HepG2 (cell line): ENCODE data around the gene UBXN6. TPM values are rescaled to one million over a fixed set of nuclear protein-coding genes. Genes with fewer than 3 reads are reported as not detected.

Source experiments
- ATAC-seq: fragments of 200-7000 bp; cut with Tn5 transposase; 3 replicates; pipeline ENCODE4 v1.9.1; 2020; ENCODE audit warnings: mild to moderate bottlenecking, moderate library complexity
- BruUV-seq: library from RNA; stranded (reverse); fragments of 400-500 nt; replicated peaks from 2 replicates; lab custom pipeline; 2021; lab: Mats Ljungman, UMichigan
- CTCF ChIA-PET: fragments of 300-600 bp; formaldehyde crosslinking; extraction: SDS; loops from one replicate; lab custom pipeline; 2021; ENCODE audit warnings: low total read pairs, inconsistent platforms, low intra/inter-chr PET ratio; lab: Yijun Ruan, JAX
- POLR2A ChIA-PET: fragments of 350-600 bp; sonication (Branson Sonifier 250); formaldehyde crosslinking; loops from one replicate; lab custom pipeline; 2020; ENCODE audit warnings: antibody characterized with exemption, inconsistent platforms; lab: Yijun Ruan, JAX
- DNase-seq: peaks from one replicate; pipeline ENCODE4 v3.0.0-alpha.2; 2015; ENCODE audit warnings: low spot score
- FAIRE-seq: peaks from 3 replicates; lab custom pipeline; 2011; peaks lifted over from hg19 to GRCh38; lab: Jason Lieb, UNC
- H2AFZ ChIP-seq: one replicate; pipeline ENCODE4 v1.6.1; 2011; ENCODE audit warnings: low read length, inconsistent platforms
- H3K27ac ChIP-seq: fragments of 300-600 bp; 3 replicates; pipeline ENCODE4 v1.8.0; 2011; ENCODE audit warnings: mixed run types, mild to moderate bottlenecking, mixed read lengths, low read length, inconsistent platforms; ENCODE audit not compliant: insufficient read depth; ENCODE audit errors: extremely low read length
- H3K27me3 ChIP-seq, 2 experiments: fragments of 200-600 bp in 1 of 2; 2 replicates in 1 of 2; 3 replicates in 1 of 2; pipeline versions ENCODE4 v1.6.0 to v1.8.0; 2011; ENCODE audit warnings: low read length in 2 of 2, mild to moderate bottlenecking in 2 of 2, moderate library complexity in 2 of 2, inconsistent platforms in 1 of 2; ENCODE audit not compliant: insufficient read depth in 2 of 2, control insufficient read depth in 1 of 2
- H3K36me3 ChIP-seq, 2 experiments: fragments of 200-600 bp in 1 of 2; replicated peaks in 1 of 2; 2 replicates in 1 of 2; 3 replicates in 1 of 2; pipeline versions ENCODE4 v1.5.1 to v1.8.0; 2011; ENCODE audit warnings: low read length in 2 of 2, inconsistent platforms in 1 of 2; ENCODE audit not compliant: insufficient read depth in 2 of 2, control insufficient read depth in 1 of 2
- H3K4me1 ChIP-seq: 2 replicates; pipeline ENCODE4 v1.5.1; 2012; ENCODE audit warnings: low read length, inconsistent platforms; ENCODE audit not compliant: insufficient read depth
- H3K4me2 ChIP-seq: 2 replicates; pipeline ENCODE4 v1.6.0; 2011; ENCODE audit warnings: low read depth, low read length, inconsistent platforms
- H3K4me3 ChIP-seq, 3 experiments: fragments of 200-600 bp in 1 of 3; sonication (generic), shearing (Covaris generic) in 1 of 3; replicated peaks in 1 of 3; 2 replicates each; pipeline ENCODE4 v1.5.1; 2011 to 2016; ENCODE audit warnings: low read length in 3 of 3, inconsistent platforms in 2 of 3, low read depth in 2 of 3, mild to moderate bottlenecking in 2 of 3, control low read depth in 1 of 3, mixed read lengths in 1 of 3; ENCODE audit not compliant: insufficient read depth in 1 of 3
- H3K79me2 ChIP-seq: one replicate; pipeline ENCODE4 v1.6.1; 2011; ENCODE audit warnings: low read length, inconsistent platforms; ENCODE audit not compliant: insufficient read depth
- H3K9ac ChIP-seq: 2 replicates; pipeline ENCODE4 v1.6.0; 2011; ENCODE audit warnings: mild to moderate bottlenecking, low read depth, low read length, inconsistent platforms; ENCODE audit not compliant: insufficient read depth
- H3K9me3 ChIP-seq: 2 replicates; pipeline ENCODE4 v1.5.1; 2012; ENCODE audit warnings: mild to moderate bottlenecking, low read length
- H4K20me1 ChIP-seq: 2 replicates; pipeline ENCODE4 v1.6.0; 2011; ENCODE audit warnings: inconsistent platforms, mild to moderate bottlenecking, low read length, moderate library complexity; ENCODE audit not compliant: insufficient read depth
- DMAP1 ChIP-seq: IDR thresholded peaks from 2 replicates; pipeline ENCODE4 v1.6.1; 2016
- FIP1L1 ChIP-seq: fragments of 200-400 bp; formaldehyde crosslinking; IDR thresholded peaks from 2 replicates; pipeline ENCODE4 v1.6.1; 2018; ENCODE audit warnings: low read depth, mild to moderate bottlenecking, low read length, moderate library complexity, borderline replicate concordance; ENCODE audit not compliant: insufficient read depth
- HES4 ChIP-seq: sonication (generic); formaldehyde crosslinking; IDR thresholded peaks from 2 replicates; pipeline ENCODE4 v1.9.0; 2021; ENCODE audit warnings: mild to moderate bottlenecking, missing genetic modification reagents, borderline replicate concordance
- HNRNPUL1 ChIP-seq: fragments of 200-400 bp; formaldehyde crosslinking; IDR thresholded peaks from 2 replicates; pipeline ENCODE4 v1.6.1; 2017; ENCODE audit warnings: low read depth, mild to moderate bottlenecking, low read length, moderate library complexity
- KMT2B ChIP-seq: IDR thresholded peaks from 2 replicates; pipeline ENCODE4 v1.6.1; 2016; ENCODE audit warnings: missing genetic modification reagents, missing compliant biosample characterization
- MED1 ChIP-seq: sonication (generic); formaldehyde crosslinking; IDR thresholded peaks from 2 replicates; pipeline ENCODE4 v1.4.0; 2020; ENCODE audit warnings: missing genetic modification reagents
- MEF2D ChIP-seq: sonication (generic); formaldehyde crosslinking; IDR thresholded peaks from 2 replicates; pipeline ENCODE4 v1.5.1; 2020; ENCODE audit warnings: mild to moderate bottlenecking, missing genetic modification reagents
- PHB2 ChIP-seq: fragments of 450-650 bp; IDR thresholded peaks from 2 replicates; pipeline ENCODE4 v1.6.1; 2018; ENCODE audit not compliant: partially characterized antibody
- SP4 ChIP-seq: sonication (generic); formaldehyde crosslinking; IDR thresholded peaks from 2 replicates; pipeline ENCODE4 v1.8.1; 2023; ENCODE audit warnings: mild to moderate bottlenecking, missing genetic modification reagents
- TARDBP ChIP-seq: sonication (generic); formaldehyde crosslinking; IDR thresholded peaks from 2 replicates; pipeline ENCODE4 v1.8.0; 2022; ENCODE audit warnings: mild to moderate bottlenecking, missing genetic modification reagents
- ZFP36L1 ChIP-seq: sonication (generic); formaldehyde crosslinking; IDR thresholded peaks from 2 replicates; pipeline ENCODE4 v1.8.0; 2022; ENCODE audit warnings: mild to moderate bottlenecking, missing genetic modification reagents, moderate library complexity
- ZNF12 ChIP-seq: sonication (generic); formaldehyde crosslinking; IDR thresholded peaks from 2 replicates; pipeline ENCODE4 v1.5.0; 2020; ENCODE audit warnings: missing genetic modification reagents
- ZNF569 ChIP-seq: sonication (generic); formaldehyde crosslinking; IDR thresholded peaks from 2 replicates; pipeline ENCODE4 v1.5.0; 2020; ENCODE audit warnings: mild to moderate bottlenecking, missing genetic modification reagents, moderate library complexity, borderline replicate concordance
- ZNF607 ChIP-seq: sonication (generic); formaldehyde crosslinking; IDR thresholded peaks from 2 replicates; pipeline ENCODE4 v1.5.1; 2020; ENCODE audit warnings: missing genetic modification reagents, mild to moderate bottlenecking, borderline replicate concordance
- WGBS: methylation state at CpG from one replicate; pipeline ENCODE4 v1.1.6; 2017; ENCODE audit warnings: low lambda C conversion rate; 5-methylcytosine and 5-hydroxymethylcytosine counted together
- in situ Hi-C: cut with HindIII; loops from 2 replicates; pipeline ENCODE4 v1.10.0; 2017; ENCODE audit warnings: low pct_unique_long_range_greater_than_20kb; ENCODE audit not compliant: extremely low pct_ligation_motif_present
- intact Hi-C: fragments of 100-400 bp; cut with micrococcal nuclease; formaldehyde crosslinking; loops from one replicate; pipeline ENCODE4 v1.10.0; 2022; ENCODE audit not compliant: unreplicated experiment
- polyA plus RNA-seq, 8 experiments: library from polyadenylated mRNA; depleted of rRNA in 3 of 8; stranded (reverse) in 7 of 8; unstranded in 1 of 8; fragments of >200 nt; fragmentation: Illumina TruSeq in 4 of 8; extraction: Trizol in 4 of 8; gene quantifications; 2 replicates each; pipeline versions ENCODE4 v1.2.1 to v1.2.3, GENCODE V29; 2011 to 2016; ENCODE audit warnings: low read depth in 4 of 8, missing spikeins in 1 of 8, mixed read lengths in 1 of 8; ENCODE audit not compliant: insufficient read depth in 1 of 8
- total RNA-seq, 5 experiments: library from RNA; depleted of rRNA; stranded (reverse); fragments of >200 nt; fragmentation: Illumina TruSeq; extraction: Trizol; gene quantifications; 2 replicates each; pipeline ENCODE4 v1.2.3, GENCODE V29; 2016; ENCODE audit warnings: low read depth in 1 of 5
- TF ChIP-seq, protein P1 (sequence below): sonication (generic); formaldehyde crosslinking; IDR thresholded peaks from 2 replicates; pipeline ENCODE4 v1.4.0; 2020; ENCODE audit warnings: missing genetic modification reagents
- TF ChIP-seq, protein P2 (sequence below): sonication (generic); formaldehyde crosslinking; IDR thresholded peaks from 2 replicates; pipeline ENCODE4 v1.4.0; 2020; ENCODE audit warnings: mild to moderate bottlenecking, low read depth, missing genetic modification reagents
- TF ChIP-seq, protein P3 (sequence below): sonication (generic); formaldehyde crosslinking; IDR thresholded peaks from 2 replicates; pipeline ENCODE4 v1.8.0; 2022; ENCODE audit warnings: missing genetic modification reagents, mild to moderate bottlenecking, moderate library complexity, borderline replicate concordance

UBXN6 gene
- total and polyA plus RNA-seq, 2 of the 13 experiments (the other 11 are each of a cell fraction or from before 2014, with no cell fraction given) = 34.9 to 35.5 TPM

DNA sequence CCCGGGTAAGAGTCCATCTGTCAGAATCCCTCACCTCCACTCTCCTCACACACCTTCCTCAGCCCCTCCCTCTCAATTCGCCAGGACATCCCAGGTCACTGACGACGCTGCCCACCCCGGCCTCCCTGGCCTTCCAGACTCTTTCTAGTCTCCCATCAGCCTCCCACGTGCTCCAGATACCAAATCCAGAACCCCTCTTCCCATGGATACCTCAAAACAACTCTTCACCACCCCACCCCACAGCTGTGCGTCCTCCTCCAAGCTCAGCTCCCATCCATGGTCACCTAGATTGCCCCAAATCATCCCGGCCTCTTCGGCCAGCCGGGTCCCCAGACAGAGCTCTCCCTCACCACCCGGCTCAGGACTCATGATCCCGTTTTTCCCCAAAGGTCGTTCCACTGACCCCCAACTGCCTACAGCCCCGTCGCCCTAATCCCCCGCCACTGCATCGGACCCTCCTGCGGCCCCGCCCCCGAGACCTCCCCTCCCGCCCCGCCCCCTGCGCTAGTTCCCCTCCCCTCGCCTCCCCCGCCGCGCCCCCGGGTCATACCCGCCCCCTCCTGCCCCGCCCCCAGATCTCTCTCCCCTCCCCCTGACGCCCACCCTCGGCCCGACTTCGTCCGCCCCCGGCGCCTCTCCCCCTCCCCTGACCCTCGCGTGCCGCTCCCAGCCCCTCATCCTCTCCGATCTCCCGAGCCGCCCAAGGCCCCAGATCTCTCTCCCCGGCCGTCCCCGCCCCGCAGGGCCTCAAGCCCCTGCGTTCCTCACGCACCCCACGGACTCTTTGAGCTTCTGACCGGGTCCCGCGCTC is 546 bp downstream of the UBXN6 start:
- Histone ChIP-seq H2AFZ (no peak overlapping the region), H4K20me1 (no peaks in the 10 kb centered on the region), H3K79me2 (peaks cover 10% of the 10 kb centered on the region), H3K4me3 (peak overlapping the region; percentile 70 to 92 (median 85)), H3K27me3 (no peaks in the 10 kb centered on the region; a peak in 1 of 5 replicates), H3K4me2 (peak overlapping the region; percentile 97), H3K27ac (peak overlapping the region; percentile 74), H3K9me3 (no peaks in the 10 kb centered on the region), H3K4me1 (peaks cover 16% of the 10 kb centered on the region), H3K36me3 (peaks cover 9 to 17% of the 10 kb centered on the region in 2 experiments), H3K9ac (peak overlapping the region; percentile 82)
- intact Hi-C loops (loop anchor here (5.0 kb wide), 1 partner anchor 55 kb away; the partner anchor contains the start of genes CHAF1A and SH3GL1), in situ Hi-C loops (no loop called here)
- no peak for DNase-seq
- no TSS peak for BruUV-seq
- CTCF ChIA-PET = no interaction called here
- 3% methylated on average over 50 of the region's 53 CpGs for WGBS
- FAIRE-seq = no peak
- ATAC-seq = peak; percentile 50
- POLR2A ChIA-PET = interaction anchor here (0.7 to 5.5 kb wide), 6 partner anchors 8 to 189 kb away, joined by 3 to 37 read pairs (median 3); partner anchors contain the start of genes CHAF1A and HDGFL2
- TF ChIP-seq PHB2 = no peak
- TF ChIP-seq, protein P1, sequence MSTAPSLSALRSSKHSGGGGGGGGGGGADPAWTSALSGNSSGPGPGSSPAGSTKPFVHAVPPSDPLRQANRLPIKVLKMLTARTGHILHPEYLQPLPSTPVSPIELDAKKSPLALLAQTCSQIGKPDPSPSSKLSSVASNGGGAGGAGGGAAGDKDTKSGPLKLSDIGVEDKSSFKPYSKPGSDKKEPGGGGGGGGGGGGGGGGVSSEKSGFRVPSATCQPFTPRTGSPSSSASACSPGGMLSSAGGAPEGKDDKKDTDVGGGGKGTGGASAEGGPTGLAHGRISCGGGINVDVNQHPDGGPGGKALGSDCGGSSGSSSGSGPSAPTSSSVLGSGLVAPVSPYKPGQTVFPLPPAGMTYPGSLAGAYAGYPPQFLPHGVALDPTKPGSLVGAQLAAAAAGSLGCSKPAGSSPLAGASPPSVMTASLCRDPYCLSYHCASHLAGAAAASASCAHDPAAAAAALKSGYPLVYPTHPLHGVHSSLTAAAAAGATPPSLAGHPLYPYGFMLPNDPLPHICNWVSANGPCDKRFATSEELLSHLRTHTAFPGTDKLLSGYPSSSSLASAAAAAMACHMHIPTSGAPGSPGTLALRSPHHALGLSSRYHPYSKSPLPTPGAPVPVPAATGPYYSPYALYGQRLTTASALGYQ (CRISPR knock-in tag) = no peak
- TF ChIP-seq, protein P2, sequence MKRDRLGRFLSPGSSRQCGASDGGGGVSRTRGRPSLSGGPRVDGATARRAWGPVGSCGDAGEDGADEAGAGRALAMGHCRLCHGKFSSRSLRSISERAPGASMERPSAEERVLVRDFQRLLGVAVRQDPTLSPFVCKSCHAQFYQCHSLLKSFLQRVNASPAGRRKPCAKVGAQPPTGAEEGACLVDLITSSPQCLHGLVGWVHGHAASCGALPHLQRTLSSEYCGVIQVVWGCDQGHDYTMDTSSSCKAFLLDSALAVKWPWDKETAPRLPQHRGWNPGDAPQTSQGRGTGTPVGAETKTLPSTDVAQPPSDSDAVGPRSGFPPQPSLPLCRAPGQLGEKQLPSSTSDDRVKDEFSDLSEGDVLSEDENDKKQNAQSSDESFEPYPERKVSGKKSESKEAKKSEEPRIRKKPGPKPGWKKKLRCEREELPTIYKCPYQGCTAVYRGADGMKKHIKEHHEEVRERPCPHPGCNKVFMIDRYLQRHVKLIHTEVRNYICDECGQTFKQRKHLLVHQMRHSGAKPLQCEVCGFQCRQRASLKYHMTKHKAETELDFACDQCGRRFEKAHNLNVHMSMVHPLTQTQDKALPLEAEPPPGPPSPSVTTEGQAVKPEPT = no peak
- 0 out of 2 replicates have a peak, but pooled peaks have one; percentile 3 for TF ChIP-seq SP4 (CRISPR knock-in tag)
- TF ChIP-seq FIP1L1 = no peak
- 0 out of 2 replicates have a peak, but pooled peaks have one; percentile 31 for TF ChIP-seq MEF2D (CRISPR knock-in tag)
- TF ChIP-seq ZFP36L1 (CRISPR knock-in tag) = no peak
- TF ChIP-seq TARDBP (CRISPR knock-in tag) = no peak
- no peak for TF ChIP-seq HNRNPUL1
- TF ChIP-seq HES4 = no peak
- TF ChIP-seq KMT2B = 0 out of 2 replicates have a peak, but pooled peaks have one; percentile 7
- TF ChIP-seq, protein P3, sequence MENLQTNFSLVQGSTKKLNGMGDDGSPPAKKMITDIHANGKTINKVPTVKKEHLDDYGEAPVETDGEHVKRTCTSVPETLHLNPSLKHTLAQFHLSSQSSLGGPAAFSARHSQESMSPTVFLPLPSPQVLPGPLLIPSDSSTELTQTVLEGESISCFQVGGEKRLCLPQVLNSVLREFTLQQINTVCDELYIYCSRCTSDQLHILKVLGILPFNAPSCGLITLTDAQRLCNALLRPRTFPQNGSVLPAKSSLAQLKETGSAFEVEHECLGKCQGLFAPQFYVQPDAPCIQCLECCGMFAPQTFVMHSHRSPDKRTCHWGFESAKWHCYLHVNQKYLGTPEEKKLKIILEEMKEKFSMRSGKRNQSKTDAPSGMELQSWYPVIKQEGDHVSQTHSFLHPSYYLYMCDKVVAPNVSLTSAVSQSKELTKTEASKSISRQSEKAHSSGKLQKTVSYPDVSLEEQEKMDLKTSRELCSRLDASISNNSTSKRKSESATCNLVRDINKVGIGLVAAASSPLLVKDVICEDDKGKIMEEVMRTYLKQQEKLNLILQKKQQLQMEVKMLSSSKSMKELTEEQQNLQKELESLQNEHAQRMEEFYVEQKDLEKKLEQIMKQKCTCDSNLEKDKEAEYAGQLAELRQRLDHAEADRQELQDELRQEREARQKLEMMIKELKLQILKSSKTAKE (CRISPR knock-in tag) = 0 out of 2 replicates have a peak, but pooled peaks have one; percentile 7
- TF ChIP-seq ZNF569 = no peak
- no peak for TF ChIP-seq ZNF12 (CRISPR knock-in tag)
- TF ChIP-seq DMAP1 (CRISPR knock-in tag) = 0 out of 2 replicates have a peak, but pooled peaks have one; percentile 3
- TF ChIP-seq ZNF607 (CRISPR knock-in tag) = 0 out of 2 replicates have a peak, but pooled peaks have one; percentile 5
- TF ChIP-seq MED1 = no peak
